Gastrocnemius medialis (tissue), 4 donors: ENCODE results near the gene RNF141. TPM values are rescaled to one million over a fixed set of nuclear protein-coding genes. Genes with fewer than 3 reads are reported as not detected.

ENCODE experiments used
- ATAC-seq, 2 donors: fragments of 150-250 bp; one replicate each; pipeline ENCODE4 v1.9.1; 2016
- DNase-seq, 2 donors: peaks; one replicate each; pipeline ENCODE4 v3.0.0-alpha.2; 2019
- H3K27ac ChIP-seq, 4 donors: fragments of 200-600 bp; sonication (generic); 1 replicate in 1 of 4; 2 replicates in 3 of 4; pipeline ENCODE4 v1.5.1; 2016 to 2018; ENCODE audit warnings: mild to moderate bottlenecking in 2 of 4, moderate library complexity in 1 of 4
- H3K27me3 ChIP-seq, 3 donors: fragments of 200-600 bp; sonication (generic) in 2 of 3; 1 replicate in 1 of 3; 2 replicates in 2 of 3; pipeline versions ENCODE4 v1.5.1 to v1.6.0; 2016 to 2019; ENCODE audit warnings: mild to moderate bottlenecking in 1 of 3, moderate library complexity in 1 of 3
- H3K36me3 ChIP-seq, 2 donors: fragments of 200-600 bp; sonication (generic) in 1 of 2; one replicate each; pipeline ENCODE4 v1.5.1; 2017 to 2018
- H3K4me1 ChIP-seq, 2 donors: fragments of 200-600 bp; sonication (generic) in 1 of 2; one replicate each; pipeline ENCODE4 v1.5.1; 2016 to 2017; ENCODE audit warnings: mild to moderate bottlenecking in 2 of 2
- H3K4me3 ChIP-seq, 4 donors: fragments of 200-600 bp; sonication (generic) in 3 of 4; 1 replicate in 1 of 4; 2 replicates in 3 of 4; pipeline ENCODE4 v1.5.1; 2016 to 2019; ENCODE audit warnings: mild to moderate bottlenecking in 2 of 4
- H3K9me3 ChIP-seq, 3 donors: fragments of 200-600 bp; sonication (generic) in 2 of 3; 1 replicate in 1 of 3; 2 replicates in 2 of 3; pipeline ENCODE4 v1.5.1; 2016 to 2019
- CTCF ChIP-seq, 5 experiments: fragments of 450-650 bp in 3 of 5; fragments of 200-600 bp in 2 of 5; sonication (generic) in 2 of 5; IDR thresholded peaks in 4 of 5; conservative IDR thresholded peaks in 1 of 5; 1 replicate in 4 of 5; 2 replicates in 1 of 5; pipeline ENCODE4 v1.5.1; 2016 to 2019; ENCODE audit warnings: antibody characterized with exemption in 5 of 5, mild to moderate bottlenecking in 3 of 5, moderate library complexity in 3 of 5
- POLR2A ChIP-seq, 2 donors: fragments of 450-650 bp; IDR thresholded peaks; one replicate each; pipeline ENCODE4 v1.6.1; 2017; ENCODE audit warnings: antibody characterized with exemption in 2 of 2, mild to moderate bottlenecking in 2 of 2, moderate library complexity in 2 of 2
- in situ Hi-C, 4 donors: fragments of 200-750 bp; cut with MboI; loops; one replicate each; pipeline versions ENCODE4 v1.15.0 to v1.8.0; 2017; ENCODE audit warnings: low sequenced_read_pairs in 4 of 4
- intact Hi-C: fragments of 100-400 bp; cut with DNase I; formaldehyde crosslinking; loops from one replicate; pipeline ENCODE4 v1.15.1; 2023; ENCODE audit warnings: low total_unique reads
- total RNA-seq, 4 donors: library from RNA; depleted of rRNA; stranded (reverse); fragments of >200 nt; gene quantifications; one replicate each; pipeline versions ENCODE4 v1.1.0 to v1.2.3, GENCODE V29; 2016

The RNF141 gene
- total RNA-seq, 4 donors from 2014 or later = 16.8 to 38.2 (median 19.0) TPM

- no peak for TF ChIP-seq POLR2A (IDR thresholded peaks at IDR 0.05)
- DNase-seq (no peak), ATAC-seq (no peak)
- peaks cover 3 to 90% of the 10 kb centered on the region in 2 donors for H3K36me3 ChIP-seq
- H3K9me3 ChIP-seq = no peaks in the 10 kb centered on the region
- intact Hi-C loops (no loop called here), in situ Hi-C loops (no loop called here)
- no peaks in the 10 kb centered on the region for H3K27me3 ChIP-seq
- peaks cover 8 to 9% of the 10 kb centered on the region in 2 donors for H3K4me1 ChIP-seq
- H3K4me3 ChIP-seq = no peak overlapping the region
- H3K27ac ChIP-seq = no peak overlapping the region
Measured at GRCh38 chr11:10496296-10496936, 44.6 kb downstream of the RNF141 start.

GRCh38 chr11:10495464-10495786, 45.6 kb downstream of the RNF141 start:
- in situ Hi-C loops = no loop called here
- Histone ChIP-seq H3K4me3 (no peak overlapping the region), H3K27me3 (no peaks in the 10 kb centered on the region), H3K36me3 (peaks cover 3 to 81% of the 10 kb centered on the region in 2 donors), H3K9me3 (no peaks in the 10 kb centered on the region), H3K4me1 (peaks cover 16 to 17% of the 10 kb centered on the region in 2 donors), H3K27ac (no peak overlapping the region)
- ATAC-seq (no peak), DNase-seq (peak in 1 of 2 donors; percentile 8)
- intact Hi-C loops = no loop called here
- TF ChIP-seq CTCF (IDR thresholded peaks at IDR 0.05 in 4 of 5, conservative IDR thresholded peaks at IDR 0.05 in 1 of 5) = no peak
- no peak for TF ChIP-seq POLR2A (IDR thresholded peaks at IDR 0.05)

- DNase-seq (peak in 1 of 2 donors; percentile 7), ATAC-seq (no peak)
- in situ Hi-C loops = no loop called here
- H3K4me3 ChIP-seq = no peak overlapping the region
- H3K9me3 ChIP-seq = no peaks in the 10 kb centered on the region
- H3K27me3 ChIP-seq = no peaks in the 10 kb centered on the region
- peaks cover 3 to 75% of the 10 kb centered on the region in 2 donors for H3K36me3 ChIP-seq
- peaks cover 22 to 23% of the 10 kb centered on the region in 2 donors for H3K4me1 ChIP-seq
- H3K27ac ChIP-seq = no peak overlapping the region
- intact Hi-C loops = loop anchor here (5.0 kb wide), 2 partner anchors 42 to 242 kb away; no protein-coding TSS in a partner anchor
- TF ChIP-seq POLR2A (IDR thresholded peaks at IDR 0.05) (no peak), CTCF (IDR thresholded peaks at IDR 0.05 in 4 of 5, conservative IDR thresholded peaks at IDR 0.05 in 1 of 5) (no peak)
Measured at GRCh38 chr11:10494636-10495463, 46.1 kb downstream of the RNF141 start.

GRCh38 chr11:10493041-10493663, 47.8 kb downstream of the RNF141 start:
- TF ChIP-seq CTCF (IDR thresholded peaks at IDR 0.05 in 4 of 5, conservative IDR thresholded peaks at IDR 0.05 in 1 of 5) (no peak), POLR2A (IDR thresholded peaks at IDR 0.05) (no peak)
- no peak for DNase-seq
- no peak overlapping the region for H3K4me3 ChIP-seq
- no peaks in the 10 kb centered on the region for H3K9me3 ChIP-seq
- peaks cover 28 to 29% of the 10 kb centered on the region in 2 donors for H3K4me1 ChIP-seq
- H3K27ac ChIP-seq = no peak overlapping the region
- no peaks in the 10 kb centered on the region for H3K27me3 ChIP-seq
- in situ Hi-C loops = no loop called here
- H3K36me3 ChIP-seq = peaks cover 3 to 64% of the 10 kb centered on the region in 2 donors
- ATAC-seq = no peak
- intact Hi-C loops = loop anchor here (5.0 kb wide), 2 partner anchors 44 to 244 kb away; no protein-coding TSS in a partner anchor

GRCh38 chr11:10492084-10492483, 48.9 kb downstream of the RNF141 start:
- intact Hi-C loops = loop anchor here (5.0 kb wide), 2 partner anchors 45 to 245 kb away; no protein-coding TSS in a partner anchor
- Histone ChIP-seq H3K36me3 (peaks cover 3 to 64% of the 10 kb centered on the region in 2 donors), H3K4me1 (peaks cover 28 to 29% of the 10 kb centered on the region in 2 donors), H3K27ac (peak overlapping the region in 3 of 4 donors; percentile 86 to 90 (median 86)), H3K4me3 (no peak overlapping the region), H3K27me3 (no peaks in the 10 kb centered on the region), H3K9me3 (no peaks in the 10 kb centered on the region)
- in situ Hi-C loops = no loop called here
- TF ChIP-seq POLR2A (IDR thresholded peaks at IDR 0.05) (no peak), CTCF (IDR thresholded peaks at IDR 0.05 in 4 of 5, conservative IDR thresholded peaks at IDR 0.05 in 1 of 5) (no peak)
- no peak for DNase-seq
- no peak for ATAC-seq
